ENCODE measurements around the gene TMEM255A.

TMEM255A gene

DNA sequence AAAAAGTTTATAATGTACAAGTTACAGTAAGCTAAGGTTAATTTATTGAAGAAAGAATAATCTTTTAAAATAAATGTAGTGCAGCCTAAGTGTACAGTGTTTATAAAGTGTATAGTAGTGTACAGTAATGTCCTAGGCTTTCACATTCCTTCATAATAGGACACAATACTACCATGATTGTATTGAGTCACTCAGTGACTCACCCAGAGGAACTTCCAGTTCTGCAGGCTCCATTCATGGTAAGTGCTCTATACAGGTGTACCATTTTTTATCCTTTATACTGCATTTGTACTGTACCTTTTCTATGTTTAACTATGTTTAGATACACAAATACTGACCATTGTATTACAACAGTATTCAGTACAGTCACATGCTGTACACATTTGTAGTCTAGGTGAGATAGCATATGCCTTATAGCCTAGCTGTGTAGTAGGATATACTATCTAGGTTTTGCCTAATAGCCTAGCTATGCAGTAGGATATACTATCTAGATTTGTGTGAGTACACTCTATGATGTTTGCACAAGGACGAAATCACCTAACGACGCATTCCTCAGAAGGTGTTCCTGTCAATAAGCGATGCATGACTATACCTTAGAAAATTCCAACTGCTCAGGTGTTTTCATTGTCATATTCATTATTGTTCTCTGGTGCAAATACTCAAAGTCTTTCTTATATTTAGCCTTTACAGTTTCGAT is 5.5 kb upstream of the TMEM255A start:
- TF ChIP-seq ZNF565 (CRISPR knock-in tag; conservative IDR thresholded peaks at IDR 0.05; ENCODE audit: low read depth) (no peak), TOX (CRISPR knock-in tag; IDR thresholded peaks at IDR 0.05; ENCODE audit: borderline replicate concordance) (no peak)
- TF ChIP-seq, protein P1, sequence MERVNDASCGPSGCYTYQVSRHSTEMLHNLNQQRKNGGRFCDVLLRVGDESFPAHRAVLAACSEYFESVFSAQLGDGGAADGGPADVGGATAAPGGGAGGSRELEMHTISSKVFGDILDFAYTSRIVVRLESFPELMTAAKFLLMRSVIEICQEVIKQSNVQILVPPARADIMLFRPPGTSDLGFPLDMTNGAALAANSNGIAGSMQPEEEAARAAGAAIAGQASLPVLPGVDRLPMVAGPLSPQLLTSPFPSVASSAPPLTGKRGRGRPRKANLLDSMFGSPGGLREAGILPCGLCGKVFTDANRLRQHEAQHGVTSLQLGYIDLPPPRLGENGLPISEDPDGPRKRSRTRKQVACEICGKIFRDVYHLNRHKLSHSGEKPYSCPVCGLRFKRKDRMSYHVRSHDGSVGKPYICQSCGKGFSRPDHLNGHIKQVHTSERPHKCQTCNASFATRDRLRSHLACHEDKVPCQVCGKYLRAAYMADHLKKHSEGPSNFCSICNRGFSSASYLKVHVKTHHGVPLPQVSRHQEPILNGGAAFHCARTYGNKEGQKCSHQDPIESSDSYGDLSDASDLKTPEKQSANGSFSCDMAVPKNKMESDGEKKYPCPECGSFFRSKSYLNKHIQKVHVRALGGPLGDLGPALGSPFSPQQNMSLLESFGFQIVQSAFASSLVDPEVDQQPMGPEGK (CRISPR knock-in tag; IDR thresholded peaks at IDR 0.05; ENCODE audit: borderline replicate concordance), result no peak
- peak; percentile 61; the same call in 2 of the 3 replicates for ATAC-seq

GRCh38 chrX:120315776-120316175 is 4.5 kb upstream of the TMEM255A start:
- TF ChIP-seq, protein P1 (CRISPR knock-in tag; IDR thresholded peaks at IDR 0.05; ENCODE audit: borderline replicate concordance), result no peak
- TF ChIP-seq ZFP30 (CRISPR knock-in tag; IDR thresholded peaks at IDR 0.05), result no peak
- no peak for TF ChIP-seq TCF4 (CRISPR knock-in tag; IDR thresholded peaks at IDR 0.05; ENCODE audit: borderline replicate concordance)
- no peak for TF ChIP-seq PPARA (CRISPR knock-in tag; IDR thresholded peaks at IDR 0.05; ENCODE audit: borderline replicate concordance)
- TF ChIP-seq ZC3H10 (CRISPR knock-in tag; IDR thresholded peaks at IDR 0.05), result no peak
- TF ChIP-seq, protein P2, sequence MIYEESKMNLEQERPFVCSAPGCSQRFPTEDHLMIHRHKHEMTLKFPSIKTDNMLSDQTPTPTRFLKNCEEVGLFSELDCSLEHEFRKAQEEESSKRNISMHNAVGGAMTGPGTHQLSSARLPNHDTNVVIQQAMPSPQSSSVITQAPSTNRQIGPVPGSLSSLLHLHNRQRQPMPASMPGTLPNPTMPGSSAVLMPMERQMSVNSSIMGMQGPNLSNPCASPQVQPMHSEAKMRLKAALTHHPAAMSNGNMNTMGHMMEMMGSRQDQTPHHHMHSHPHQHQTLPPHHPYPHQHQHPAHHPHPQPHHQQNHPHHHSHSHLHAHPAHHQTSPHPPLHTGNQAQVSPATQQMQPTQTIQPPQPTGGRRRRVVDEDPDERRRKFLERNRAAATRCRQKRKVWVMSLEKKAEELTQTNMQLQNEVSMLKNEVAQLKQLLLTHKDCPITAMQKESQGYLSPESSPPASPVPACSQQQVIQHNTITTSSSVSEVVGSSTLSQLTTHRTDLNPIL (CRISPR knock-in tag; IDR thresholded peaks at IDR 0.05; ENCODE audit: low read depth), result no peak
- no peak for TF ChIP-seq ARNTL (CRISPR knock-in tag; IDR thresholded peaks at IDR 0.05; ENCODE audit: borderline replicate concordance, low read depth)
- no peak for ATAC-seq

DNA sequence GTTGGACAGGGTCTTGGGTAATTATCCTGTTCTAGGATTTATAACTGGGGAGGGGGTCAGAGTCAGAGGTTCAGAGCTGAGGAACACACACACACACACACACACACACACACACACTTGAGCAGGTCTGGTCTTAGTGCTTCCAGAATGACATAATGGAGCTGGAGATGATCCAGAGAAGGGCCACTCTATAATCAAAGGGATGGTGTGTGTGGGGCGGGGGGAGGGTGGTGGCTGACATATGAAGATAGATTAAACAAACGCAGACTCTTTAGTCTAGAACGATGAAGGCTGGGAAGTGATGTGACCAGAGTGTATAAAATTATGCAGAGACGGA is 434 bp upstream of the TMEM255A start:
- no peak for ATAC-seq
- no peak for TF ChIP-seq ZNF70 (CRISPR knock-in tag; IDR thresholded peaks at IDR 0.05)
- no peak for TF ChIP-seq OSR1 (CRISPR knock-in tag; IDR thresholded peaks at IDR 0.05)
- no peak for TF ChIP-seq TOX (CRISPR knock-in tag; IDR thresholded peaks at IDR 0.05; ENCODE audit: borderline replicate concordance)
- TF ChIP-seq, protein P3, sequence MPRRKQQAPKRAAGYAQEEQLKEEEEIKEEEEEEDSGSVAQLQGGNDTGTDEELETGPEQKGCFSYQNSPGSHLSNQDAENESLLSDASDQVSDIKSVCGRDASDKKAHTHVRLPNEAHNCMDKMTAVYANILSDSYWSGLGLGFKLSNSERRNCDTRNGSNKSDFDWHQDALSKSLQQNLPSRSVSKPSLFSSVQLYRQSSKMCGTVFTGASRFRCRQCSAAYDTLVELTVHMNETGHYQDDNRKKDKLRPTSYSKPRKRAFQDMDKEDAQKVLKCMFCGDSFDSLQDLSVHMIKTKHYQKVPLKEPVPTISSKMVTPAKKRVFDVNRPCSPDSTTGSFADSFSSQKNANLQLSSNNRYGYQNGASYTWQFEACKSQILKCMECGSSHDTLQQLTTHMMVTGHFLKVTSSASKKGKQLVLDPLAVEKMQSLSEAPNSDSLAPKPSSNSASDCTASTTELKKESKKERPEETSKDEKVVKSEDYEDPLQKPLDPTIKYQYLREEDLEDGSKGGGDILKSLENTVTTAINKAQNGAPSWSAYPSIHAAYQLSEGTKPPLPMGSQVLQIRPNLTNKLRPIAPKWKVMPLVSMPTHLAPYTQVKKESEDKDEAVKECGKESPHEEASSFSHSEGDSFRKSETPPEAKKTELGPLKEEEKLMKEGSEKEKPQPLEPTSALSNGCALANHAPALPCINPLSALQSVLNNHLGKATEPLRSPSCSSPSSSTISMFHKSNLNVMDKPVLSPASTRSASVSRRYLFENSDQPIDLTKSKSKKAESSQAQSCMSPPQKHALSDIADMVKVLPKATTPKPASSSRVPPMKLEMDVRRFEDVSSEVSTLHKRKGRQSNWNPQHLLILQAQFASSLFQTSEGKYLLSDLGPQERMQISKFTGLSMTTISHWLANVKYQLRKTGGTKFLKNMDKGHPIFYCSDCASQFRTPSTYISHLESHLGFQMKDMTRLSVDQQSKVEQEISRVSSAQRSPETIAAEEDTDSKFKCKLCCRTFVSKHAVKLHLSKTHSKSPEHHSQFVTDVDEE (CRISPR knock-in tag; IDR thresholded peaks at IDR 0.05), result no peak
- TF ChIP-seq GLIS3 (CRISPR knock-in tag; IDR thresholded peaks at IDR 0.05), result no peak
- TF ChIP-seq ZNF565 (CRISPR knock-in tag; conservative IDR thresholded peaks at IDR 0.05; ENCODE audit: low read depth), result no peak
- TF ChIP-seq, protein P2 (CRISPR knock-in tag; IDR thresholded peaks at IDR 0.05; ENCODE audit: low read depth), result no peak
- TF ChIP-seq ZC3H10 (CRISPR knock-in tag; IDR thresholded peaks at IDR 0.05), result no peak
- TF ChIP-seq ARNTL (CRISPR knock-in tag; IDR thresholded peaks at IDR 0.05; ENCODE audit: borderline replicate concordance, low read depth), result no peak
- TF ChIP-seq ZFP30 (CRISPR knock-in tag; IDR thresholded peaks at IDR 0.05), result no peak
- TF ChIP-seq PPARA (CRISPR knock-in tag; IDR thresholded peaks at IDR 0.05; ENCODE audit: borderline replicate concordance), result no peak
- TF ChIP-seq SNAI2 (CRISPR knock-in tag; IDR thresholded peaks at IDR 0.05), result no peak
- no peak for TF ChIP-seq ESRRG (CRISPR knock-in tag; IDR thresholded peaks at IDR 0.05)
- TF ChIP-seq CSDC2 (CRISPR knock-in tag; IDR thresholded peaks at IDR 0.05), result no peak

Measured in SK-N-SH treated with all-trans-retinoic acid at 6 μM for 48 hours (cell line).